Sigmoid colon (tissue), 7 donors: ENCODE results near the gene VPS37B. TPM values are rescaled to one million over a fixed set of nuclear protein-coding genes. Genes with fewer than 3 reads are reported as not detected.

Experiments used
- DNase-seq: peaks from one replicate; pipeline ENCODE4 v3.0.0-alpha.2; 2019
- H3K27ac ChIP-seq, 4 donors: fragments of 200-600 bp; sonication (generic); one replicate each; pipeline ENCODE4 v1.5.1; 2016 to 2019; ENCODE audit warnings: mild to moderate bottlenecking in 1 of 4
- H3K27me3 ChIP-seq, 3 donors: fragments of 200-600 bp; sonication (generic); one replicate each; pipeline ENCODE4 v1.5.1; 2019; ENCODE audit warnings: mild to moderate bottlenecking in 1 of 3
- H3K36me3 ChIP-seq, 4 donors: fragments of 200-600 bp; sonication (generic); one replicate each; pipeline ENCODE4 v1.5.1; 2016 to 2019
- H3K4me1 ChIP-seq, 4 donors: fragments of 200-600 bp; sonication (generic); one replicate each; pipeline ENCODE4 v1.5.1; 2017 to 2019
- H3K4me3 ChIP-seq, 4 donors: fragments of 200-600 bp; sonication (generic); one replicate each; pipeline ENCODE4 v1.5.1; 2017 to 2019; ENCODE audit warnings: mild to moderate bottlenecking in 2 of 4, moderate library complexity in 1 of 4
- H3K9me3 ChIP-seq, 4 donors: fragments of 200-600 bp in 3 of 4; sonication (generic) in 3 of 4; one replicate each; pipeline versions ENCODE4 v1.5.1 to v1.6.1; 2013 to 2019
- EP300 ChIP-seq, 4 donors: sonication (generic); formaldehyde crosslinking; IDR thresholded peaks; one replicate each; pipeline ENCODE4 v1.6.1; 2017; ENCODE audit warnings: antibody characterized with exemption in 4 of 4
- POLR2A ChIP-seq, 2 donors: fragments of 450-650 bp; IDR thresholded peaks; one replicate each; pipeline ENCODE4 v1.6.1; 2016; ENCODE audit warnings: antibody characterized with exemption in 2 of 2, mild to moderate bottlenecking in 2 of 2, moderate library complexity in 2 of 2
- POLR2AphosphoS5 ChIP-seq, 4 donors: sonication (generic); formaldehyde crosslinking; IDR thresholded peaks; one replicate each; pipeline ENCODE4 v1.6.1; 2017; ENCODE audit warnings: antibody characterized with exemption in 4 of 4
- WGBS, 2 donors: extraction: QIAGEN DNeasy Blood & Tissue Kit; methylation state at CpG; one replicate each; pipeline ENCODE4 v1.1.7; 2013; 5-methylcytosine and 5-hydroxymethylcytosine counted together
- intact Hi-C: fragments of 100-400 bp; cut with DNase I; formaldehyde crosslinking; loops from one replicate; pipeline ENCODE4 v1.15.1; 2023
- polyA plus RNA-seq, 3 donors: library from polyadenylated mRNA; stranded (reverse); fragments of 200-250 nt; gene quantifications; one replicate each; pipeline ENCODE4 v1.2.3, GENCODE V29; 2013
- total RNA-seq, 4 donors: library from RNA; depleted of rRNA; stranded (reverse); fragments of >200 nt; gene quantifications; one replicate each; pipeline ENCODE4 v1.1.0, GENCODE V29; 2016
- TF ChIP-seq, protein P1 (sequence below), 4 experiments: fragments of 450-650 bp in 3 of 4; fragments of 200-600 bp in 1 of 4; IDR thresholded peaks; one replicate each; pipeline ENCODE4 v1.5.1; 2016 to 2019; ENCODE audit warnings: antibody characterized with exemption in 4 of 4, mild to moderate bottlenecking in 3 of 4, moderate library complexity in 2 of 4
- donor health status: healthy with polysubstance abuse.
- donor health status: Bipolar disorder and iron deficiency.
- donor health status: healthy.

The VPS37B gene
- total and polyA plus RNA-seq, 7 donors: 8.6 to 64.7 (median 17.2) TPM

DNA sequence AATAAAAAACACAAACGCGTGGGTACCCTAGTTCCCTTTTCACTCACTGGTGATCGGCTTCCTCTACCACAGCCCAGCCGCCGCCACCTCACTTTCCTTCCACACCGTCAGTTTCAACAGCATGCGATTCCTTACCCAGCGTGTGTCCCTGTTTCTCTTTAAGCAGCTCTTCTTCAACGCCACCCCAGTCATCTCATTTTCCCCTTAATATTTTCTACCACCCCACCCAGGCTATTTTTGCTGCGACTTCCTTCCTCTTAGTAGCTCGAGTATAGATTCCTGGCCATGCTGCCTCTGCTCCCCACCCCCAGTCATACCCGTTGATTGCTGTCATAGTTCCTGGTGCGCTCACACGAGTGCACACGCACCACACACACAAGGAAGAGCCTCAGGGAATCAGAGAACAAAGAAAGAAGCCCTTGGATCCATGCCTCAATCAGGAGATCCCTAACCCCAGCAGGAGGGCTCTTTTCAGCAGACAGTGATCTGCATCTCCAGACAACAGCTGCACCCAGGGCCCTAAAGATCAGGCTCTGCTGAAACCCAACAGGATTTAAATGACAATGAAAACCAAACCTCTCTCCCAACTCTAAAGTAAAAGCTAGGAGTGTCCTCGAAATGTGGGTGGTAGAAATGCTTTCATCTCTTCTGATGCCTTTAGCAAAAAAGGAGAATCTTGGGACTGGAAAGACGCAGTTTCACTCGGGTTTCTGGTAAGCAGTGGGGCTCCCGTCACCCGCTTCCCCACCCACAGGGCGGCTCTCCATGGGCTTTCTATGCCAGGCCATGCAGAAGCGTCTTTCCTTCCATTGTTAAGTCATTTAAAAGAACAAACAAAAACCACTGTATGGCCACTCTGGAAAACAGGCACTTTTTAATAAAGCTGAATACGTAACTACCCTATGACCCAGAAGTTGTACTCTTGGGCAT is 23.8 kb downstream of the VPS37B start:
- Histone ChIP-seq H3K4me3 (peak overlapping the region in 3 of 4 donors; percentile 23 to 33 (median 31)), H3K4me1 (peaks cover 0 to 47% (median 40%) of the 10 kb centered on the region in 4 donors), H3K36me3 (peaks cover 5 to 34% (median 16%) of the 10 kb centered on the region in 4 donors), H3K9me3 (no peaks in the 10 kb centered on the region), H3K27me3 (no peaks in the 10 kb centered on the region), H3K27ac (peak overlapping the region; percentile 71 to 84 (median 76))
- DNase-seq: peak; percentile 76
- WGBS, 2 donors: 11 to 20% methylated on average over 23 of the region's 23 CpGs
- no peak for TF ChIP-seq POLR2A (IDR thresholded peaks at IDR 0.05)
- peak in 3 of 4 donors; percentile 22 to 44 (median 28) for TF ChIP-seq POLR2AphosphoS5 (IDR thresholded peaks at IDR 0.05)
- intact Hi-C loops: no loop called here

DNA sequence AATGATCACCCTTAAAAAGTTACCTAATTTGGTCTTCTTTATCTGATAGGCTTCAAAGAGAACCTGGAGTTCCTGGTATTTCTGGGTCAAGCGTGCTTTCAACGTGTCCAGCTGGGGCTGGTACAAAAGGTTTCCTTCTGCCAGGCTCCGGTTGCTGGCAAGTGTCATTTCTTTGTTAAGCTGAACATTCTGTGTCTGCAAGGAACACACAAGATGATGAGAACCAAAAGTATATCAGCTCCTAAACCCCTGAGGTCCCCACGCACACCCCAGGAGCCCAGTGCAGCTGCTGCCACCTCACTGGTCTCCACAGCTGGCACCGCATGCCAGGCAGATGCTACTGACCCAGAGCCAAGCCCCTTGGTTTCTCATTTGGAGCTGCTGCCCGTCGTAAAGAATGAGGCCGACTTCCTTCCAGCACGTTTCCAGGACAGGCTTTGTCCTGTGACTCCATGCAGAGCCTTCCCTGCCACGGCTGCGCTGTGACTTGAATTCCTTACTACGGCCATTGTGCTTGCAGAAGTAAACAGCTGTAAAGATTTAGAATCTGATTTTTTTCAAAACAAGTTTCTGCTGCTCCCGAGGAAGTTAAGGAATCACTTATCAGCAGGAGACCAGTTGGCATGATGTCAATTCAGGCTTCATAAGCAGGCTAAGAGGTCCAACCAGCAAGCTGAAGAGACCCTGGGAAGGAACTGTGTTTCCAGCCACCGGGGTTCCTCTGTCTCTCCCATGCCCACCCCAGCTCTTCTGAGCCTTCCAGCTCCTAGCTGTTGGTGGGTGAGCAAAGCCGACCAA is 24.9 kb downstream of the VPS37B start:
- TF ChIP-seq, protein P1, sequence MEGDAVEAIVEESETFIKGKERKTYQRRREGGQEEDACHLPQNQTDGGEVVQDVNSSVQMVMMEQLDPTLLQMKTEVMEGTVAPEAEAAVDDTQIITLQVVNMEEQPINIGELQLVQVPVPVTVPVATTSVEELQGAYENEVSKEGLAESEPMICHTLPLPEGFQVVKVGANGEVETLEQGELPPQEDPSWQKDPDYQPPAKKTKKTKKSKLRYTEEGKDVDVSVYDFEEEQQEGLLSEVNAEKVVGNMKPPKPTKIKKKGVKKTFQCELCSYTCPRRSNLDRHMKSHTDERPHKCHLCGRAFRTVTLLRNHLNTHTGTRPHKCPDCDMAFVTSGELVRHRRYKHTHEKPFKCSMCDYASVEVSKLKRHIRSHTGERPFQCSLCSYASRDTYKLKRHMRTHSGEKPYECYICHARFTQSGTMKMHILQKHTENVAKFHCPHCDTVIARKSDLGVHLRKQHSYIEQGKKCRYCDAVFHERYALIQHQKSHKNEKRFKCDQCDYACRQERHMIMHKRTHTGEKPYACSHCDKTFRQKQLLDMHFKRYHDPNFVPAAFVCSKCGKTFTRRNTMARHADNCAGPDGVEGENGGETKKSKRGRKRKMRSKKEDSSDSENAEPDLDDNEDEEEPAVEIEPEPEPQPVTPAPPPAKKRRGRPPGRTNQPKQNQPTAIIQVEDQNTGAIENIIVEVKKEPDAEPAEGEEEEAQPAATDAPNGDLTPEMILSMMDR (IDR thresholded peaks at IDR 0.05): no peak
- TF ChIP-seq EP300 (IDR thresholded peaks at IDR 0.05) (peak in 1 of 4 donors; percentile 55), POLR2A (IDR thresholded peaks at IDR 0.05) (no peak), POLR2AphosphoS5 (IDR thresholded peaks at IDR 0.05) (peak in 2 of 4 donors; percentile 31 to 46)
- 16 to 28% methylated on average over 15 of the region's 15 CpGs for WGBS, 2 donors
- Histone ChIP-seq H3K27ac (peak overlapping the region; percentile 71 to 84 (median 76)), H3K4me1 (peaks cover 0 to 41% (median 36%) of the 10 kb centered on the region in 4 donors), H3K4me3 (peak overlapping the region; percentile 0 to 33 (median 27)), H3K36me3 (peaks cover 5 to 43% (median 20%) of the 10 kb centered on the region in 4 donors), H3K9me3 (no peaks in the 10 kb centered on the region), H3K27me3 (no peaks in the 10 kb centered on the region)
- peak; percentile 72 for DNase-seq
- intact Hi-C loops: no loop called here

DNA sequence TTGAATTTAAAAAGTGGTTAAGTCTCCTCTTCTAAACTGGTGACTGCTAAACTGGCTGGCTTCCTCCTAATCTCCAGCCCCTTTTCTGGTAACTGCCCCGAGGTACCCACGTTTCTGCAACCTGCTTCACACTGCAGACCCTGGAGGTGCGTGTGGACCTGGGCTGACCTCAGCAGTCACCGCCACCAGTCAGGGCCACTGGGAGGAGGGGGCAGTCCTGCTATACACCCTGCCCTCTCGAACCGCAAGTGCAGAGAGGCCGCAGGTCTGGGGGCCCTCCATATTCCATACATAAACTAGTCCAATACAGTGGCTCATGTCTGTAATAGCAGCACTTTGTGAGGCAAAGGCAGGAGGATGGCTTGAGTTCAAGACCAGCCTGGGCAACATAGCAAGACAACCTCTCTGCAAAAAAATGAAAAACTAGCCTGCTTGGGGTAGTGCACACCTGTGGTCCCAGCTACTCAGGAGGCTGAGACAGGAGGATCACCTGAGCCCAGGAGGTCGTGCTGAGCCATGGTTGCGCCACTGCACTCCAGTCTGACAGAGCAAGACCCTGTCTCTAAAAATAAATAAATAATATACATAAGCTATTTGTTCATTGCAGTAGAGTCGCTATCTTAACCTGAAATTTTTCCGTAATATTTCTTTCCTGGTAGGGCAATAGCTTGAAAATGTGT is 25.6 kb downstream of the VPS37B start:
- WGBS, 2 donors: 93% methylated on average over 11 of the region's 11 CpGs
- H3K36me3 ChIP-seq: peaks cover 5 to 48% (median 20%) of the 10 kb centered on the region in 4 donors
- peak overlapping the region; percentile 71 to 84 (median 76) for H3K27ac ChIP-seq
- H3K9me3 ChIP-seq: no peaks in the 10 kb centered on the region
- H3K4me1 ChIP-seq: peaks cover 0 to 41% (median 36%) of the 10 kb centered on the region in 4 donors
- no peaks in the 10 kb centered on the region for H3K27me3 ChIP-seq
- DNase-seq: peak; percentile 46
- TF ChIP-seq POLR2A (IDR thresholded peaks at IDR 0.05) (no peak), POLR2AphosphoS5 (IDR thresholded peaks at IDR 0.05) (no peak), EP300 (IDR thresholded peaks at IDR 0.05) (no peak)
- TF ChIP-seq, protein P1 (IDR thresholded peaks at IDR 0.05): no peak
- intact Hi-C loops: no loop called here
- no peak overlapping the region for H3K4me3 ChIP-seq

DNA sequence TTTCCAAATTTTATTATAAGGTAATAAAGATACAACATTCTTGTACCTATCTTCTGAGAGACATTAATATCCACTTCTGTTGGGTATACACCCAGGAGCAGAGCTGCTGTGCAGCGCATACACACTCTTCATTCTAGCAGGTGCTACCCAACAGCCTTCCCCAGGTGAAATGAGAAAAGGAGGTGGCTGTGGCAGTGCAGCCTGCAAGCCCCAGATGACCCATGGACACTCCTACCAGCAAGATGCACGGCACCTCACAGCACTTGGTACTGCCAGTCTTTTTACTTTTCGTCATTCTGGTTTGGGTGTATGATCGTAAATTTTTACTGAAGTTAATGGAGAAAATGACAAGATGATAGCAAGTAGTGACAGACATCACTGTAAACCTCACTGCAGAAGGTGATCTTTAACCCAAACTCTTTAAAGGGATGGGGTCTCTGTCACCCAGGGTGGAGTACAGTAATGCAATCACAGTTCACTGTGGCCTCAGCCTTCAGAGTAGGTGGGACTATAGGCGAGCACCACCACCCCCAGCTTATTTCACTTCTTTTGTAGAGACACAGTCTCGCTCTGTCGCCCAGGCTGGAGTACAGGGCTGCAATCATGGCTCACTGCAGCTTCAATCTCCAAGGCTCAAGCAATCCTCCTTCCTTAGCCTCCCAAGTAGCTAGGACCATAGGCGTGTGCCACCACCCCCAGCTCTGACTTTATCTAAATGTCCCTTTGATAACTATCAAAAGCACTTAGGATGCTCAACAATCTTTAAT is 26.5 kb downstream of the VPS37B start:
- DNase-seq: peak; percentile 27
- peaks cover 5 to 48% (median 20%) of the 10 kb centered on the region in 4 donors for H3K36me3 ChIP-seq
- H3K27me3 ChIP-seq: no peaks in the 10 kb centered on the region
- H3K27ac ChIP-seq: peak overlapping the region in 1 of 4 donors; percentile 84
- peaks cover 0 to 41% (median 36%) of the 10 kb centered on the region in 4 donors for H3K4me1 ChIP-seq
- no peaks in the 10 kb centered on the region for H3K9me3 ChIP-seq
- no peak overlapping the region for H3K4me3 ChIP-seq
- 71 to 91% methylated on average over 8 of the region's 8 CpGs for WGBS, 2 donors
- TF ChIP-seq, protein P1 (IDR thresholded peaks at IDR 0.05): no peak
- TF ChIP-seq POLR2A (IDR thresholded peaks at IDR 0.05) (no peak), EP300 (IDR thresholded peaks at IDR 0.05) (no peak), POLR2AphosphoS5 (IDR thresholded peaks at IDR 0.05) (no peak)
- intact Hi-C loops: no loop called here
